CD14-positive monocyte (primary cell): Measurements from ENCODE around the gene LETM1. TPM values are rescaled to one million over a fixed set of nuclear protein-coding genes. Genes with fewer than 3 reads are reported as not detected.

ENCODE experiments used
- DNase-seq, 3 donors: peaks; one replicate each; pipeline ENCODE4 v3.0.0-alpha.2; 2011 to 2022
- H2AFZ ChIP-seq: 2 replicates; pipeline ENCODE4 v1.6.0; 2012; ENCODE audit warnings: mild to moderate bottlenecking, low read depth, low read length, inconsistent platforms; ENCODE audit not compliant: insufficient read depth, poor library complexity, severe bottlenecking
- H3K27ac ChIP-seq, 2 donors: 1 replicate in 1 of 2; 2 replicates in 1 of 2; pipeline ENCODE4 v1.5.1; 2012 to 2013; ENCODE audit warnings: low read length in 2 of 2, control low read depth in 1 of 2, inconsistent platforms in 1 of 2, low read depth in 1 of 2, mild to moderate bottlenecking in 1 of 2
- H3K27me3 ChIP-seq, 2 donors: one replicate each; pipeline versions ENCODE4 v1.6.0 to v1.6.1; 2011 to 2013; ENCODE audit warnings: low read length in 2 of 2; ENCODE audit not compliant: control insufficient read depth in 2 of 2, insufficient read depth in 2 of 2
- H3K36me3 ChIP-seq, 2 donors: replicated peaks in 1 of 2; 1 replicate in 1 of 2; 2 replicates in 1 of 2; pipeline versions ENCODE4 v1.5.1 to v1.6.1; 2012 to 2013; ENCODE audit warnings: low read length in 2 of 2, control low read depth in 1 of 2, inconsistent platforms in 1 of 2, mild to moderate bottlenecking in 1 of 2; ENCODE audit not compliant: insufficient read depth in 2 of 2, control insufficient read depth in 1 of 2
- H3K4me1 ChIP-seq, 2 donors: 1 replicate in 1 of 2; 2 replicates in 1 of 2; pipeline versions ENCODE4 v1.5.1 to v1.6.1; 2012 to 2013; ENCODE audit warnings: low read length in 2 of 2, control low read depth in 1 of 2, inconsistent platforms in 1 of 2, mild to moderate bottlenecking in 1 of 2, moderate library complexity in 1 of 2; ENCODE audit not compliant: insufficient read depth in 2 of 2, control insufficient read depth in 1 of 2
- H3K4me2 ChIP-seq: replicated peaks from 2 replicates; pipeline ENCODE3; 2012; ENCODE audit warnings: low read length, moderate library complexity, mild to moderate bottlenecking; ENCODE audit not compliant: poor library complexity, severe bottlenecking; ENCODE audit errors: extremely low read depth
- H3K4me3 ChIP-seq, 3 experiments: fragments of 200-600 bp in 1 of 3; sonication (generic) in 1 of 3; replicated peaks in 1 of 3; 1 replicate in 2 of 3; 2 replicates in 1 of 3; pipeline ENCODE4 v1.5.1; 2011 to 2013; ENCODE audit warnings: low read length in 3 of 3, mild to moderate bottlenecking in 3 of 3, control low read depth in 2 of 3, low read depth in 2 of 3, inconsistent platforms in 1 of 3, moderate library complexity in 1 of 3
- H3K79me2 ChIP-seq: 2 replicates; pipeline ENCODE4 v1.6.0; 2012; ENCODE audit warnings: mild to moderate bottlenecking, control low read depth, inconsistent platforms, low read length, moderate library complexity; ENCODE audit not compliant: insufficient read depth
- H3K9ac ChIP-seq: 2 replicates; pipeline ENCODE4 v1.6.0; 2017; ENCODE audit warnings: low read length, mild to moderate bottlenecking; ENCODE audit not compliant: insufficient read depth, poor library complexity, severe bottlenecking
- H3K9me3 ChIP-seq, 2 donors: replicated peaks in 1 of 2; 1 replicate in 1 of 2; 2 replicates in 1 of 2; pipeline versions ENCODE4 v1.5.1 to v1.6.1; 2012 to 2013; ENCODE audit warnings: low read length in 2 of 2, control low read depth in 1 of 2; ENCODE audit not compliant: control insufficient read depth in 1 of 2, insufficient read depth in 1 of 2
- H4K20me1 ChIP-seq: 2 replicates; pipeline ENCODE4 v1.6.0; 2012; ENCODE audit warnings: mild to moderate bottlenecking, low read length, control low read depth, moderate library complexity; ENCODE audit not compliant: insufficient read depth
- H3K27ac Mint-ChIP-seq, 7 donors: one replicate each; pipeline ENCODE4 v1.8.0; 2020; ENCODE audit warnings: mild to moderate bottlenecking in 7 of 7, mixed read lengths in 7 of 7, moderate library complexity in 6 of 7, inconsistent platforms in 2 of 7
- H3K27me3 Mint-ChIP-seq, 3 donors: one replicate each; pipeline ENCODE4 v1.8.0; 2021 to 2022; ENCODE audit warnings: low read depth in 3 of 3, mild to moderate bottlenecking in 3 of 3, mixed read lengths in 3 of 3, moderate library complexity in 3 of 3, inconsistent platforms in 1 of 3
- H3K36me3 Mint-ChIP-seq, 2 donors: one replicate each; pipeline ENCODE4 v1.8.0; 2020; ENCODE audit warnings: mixed read lengths in 2 of 2, inconsistent platforms in 1 of 2, mild to moderate bottlenecking in 1 of 2
- H3K4me1 Mint-ChIP-seq: one replicate; pipeline ENCODE4 v1.8.0; 2020; ENCODE audit warnings: mild to moderate bottlenecking, mixed read lengths
- H3K4me3 Mint-ChIP-seq, 2 donors: one replicate each; pipeline ENCODE4 v1.8.0; 2020; ENCODE audit warnings: mild to moderate bottlenecking in 2 of 2, mixed read lengths in 2 of 2, moderate library complexity in 1 of 2
- H3K9me3 Mint-ChIP-seq, 7 donors: one replicate each; pipeline ENCODE4 v1.8.0; 2020 to 2022; ENCODE audit warnings: mixed read lengths in 7 of 7, mild to moderate bottlenecking in 6 of 7, moderate library complexity in 6 of 7, inconsistent platforms in 2 of 7
- WGBS: methylation state at CpG from one replicate; pipeline ENCODE4 v1.1.5; 2013; ENCODE audit warnings: missing lambda C conversion rate; ENCODE audit not compliant: insufficient coverage; 5-methylcytosine and 5-hydroxymethylcytosine counted together
- intact Hi-C, 2 donors: fragments of 100-400 bp; cut with micrococcal nuclease; formaldehyde crosslinking; loops; one replicate each; pipeline versions ENCODE4 v1.15.0 to v1.15.1; 2023
- polyA plus RNA-seq, 3 donors: library from polyadenylated mRNA; depleted of rRNA in 1 of 3; unstranded in 2 of 3; stranded (reverse) in 1 of 3; fragments of 300-500 nt in 2 of 3; fragments of >200 nt in 1 of 3; fragmentation: Illumina TruSeq in 2 of 3; gene quantifications; 1 replicate in 2 of 3; 2 replicates in 1 of 3; pipeline ENCODE4 v1.2.3, GENCODE V29; 2012 to 2021
- TF ChIP-seq, protein P1 (sequence below): fragments of 200-600 bp; IDR thresholded peaks from one replicate; pipeline ENCODE4 v1.8.0; 2022; ENCODE audit warnings: antibody characterized with exemption, mild to moderate bottlenecking

The LETM1 gene
- polyA plus RNA-seq, 3 donors = 6.2 to 18.6 (median 9.0) TPM

DNA sequence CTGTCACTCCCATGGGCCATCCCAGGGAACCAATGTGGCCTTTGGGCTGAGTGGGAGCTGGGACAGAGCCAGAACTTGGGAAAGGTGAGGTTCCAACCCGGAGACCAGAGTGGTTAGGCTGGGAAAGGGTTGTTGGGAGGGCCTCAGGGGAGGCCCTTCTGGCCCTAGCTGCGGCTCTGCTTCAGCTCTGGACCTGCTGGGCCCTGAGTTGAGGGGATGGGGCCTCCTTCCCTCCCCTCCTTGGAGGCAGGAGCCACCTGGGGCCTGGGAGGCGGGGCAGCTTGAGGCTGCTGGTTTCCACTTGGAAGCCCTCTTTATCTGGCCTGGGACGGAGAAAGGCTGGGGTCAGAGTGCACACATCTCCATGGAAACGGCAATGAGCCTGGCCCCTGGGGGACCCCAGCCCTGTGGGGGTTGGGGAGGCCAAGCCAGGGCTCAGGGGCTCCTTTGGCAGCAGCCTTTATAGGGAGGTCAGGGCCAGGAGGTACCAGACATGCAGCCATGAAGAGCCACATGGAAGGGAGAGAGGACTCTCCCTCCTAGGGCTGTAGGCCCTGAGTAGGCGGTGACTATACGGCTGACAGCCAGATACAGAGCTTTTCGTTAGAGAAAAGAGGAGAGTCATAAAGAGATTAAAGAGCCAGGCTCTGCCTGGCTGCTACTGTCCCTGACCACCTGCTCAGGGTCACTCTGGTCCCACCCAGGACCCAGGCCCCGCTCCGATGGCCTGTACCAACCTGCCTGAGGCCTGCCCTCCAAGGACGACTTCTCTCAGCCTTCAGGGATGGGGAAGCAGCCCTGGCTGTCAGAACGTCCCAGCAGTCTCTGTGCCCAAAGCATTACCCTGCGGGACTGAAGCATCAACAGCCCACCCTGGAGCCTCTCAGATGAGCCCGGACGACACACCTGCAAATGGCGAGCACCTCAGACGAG, 8.4 kb upstream of the LETM1 start:
- peaks cover 16% of the 10 kb centered on the region for H3K4me1 Mint-ChIP-seq
- no peaks in the 10 kb centered on the region for H4K20me1 ChIP-seq
- no peaks in the 10 kb centered on the region for H3K79me2 ChIP-seq
- no peak overlapping the region for H3K9ac ChIP-seq
- H3K27me3 ChIP-seq = peaks cover 0 to 5% of the 10 kb centered on the region in 2 donors
- H3K4me3 ChIP-seq = no peak overlapping the region
- 96% methylated on average over 14 of the region's 17 CpGs for WGBS
- H3K4me2 ChIP-seq = no peak overlapping the region
- H3K4me3 Mint-ChIP-seq = no peak overlapping the region
- H3K27ac Mint-ChIP-seq = no peak overlapping the region
- intact Hi-C loops = no loop called here
- no peaks in the 10 kb centered on the region for H3K36me3 Mint-ChIP-seq
- H3K36me3 ChIP-seq = no peaks in the 10 kb centered on the region
- no peak overlapping the region for H2AFZ ChIP-seq
- H3K9me3 Mint-ChIP-seq = peaks cover 0 to 1% (median 0%) of the 10 kb centered on the region in 7 donors
- peaks cover 11 to 30% (median 18%) of the 10 kb centered on the region in 3 donors for H3K27me3 Mint-ChIP-seq
- TF ChIP-seq, protein P1, sequence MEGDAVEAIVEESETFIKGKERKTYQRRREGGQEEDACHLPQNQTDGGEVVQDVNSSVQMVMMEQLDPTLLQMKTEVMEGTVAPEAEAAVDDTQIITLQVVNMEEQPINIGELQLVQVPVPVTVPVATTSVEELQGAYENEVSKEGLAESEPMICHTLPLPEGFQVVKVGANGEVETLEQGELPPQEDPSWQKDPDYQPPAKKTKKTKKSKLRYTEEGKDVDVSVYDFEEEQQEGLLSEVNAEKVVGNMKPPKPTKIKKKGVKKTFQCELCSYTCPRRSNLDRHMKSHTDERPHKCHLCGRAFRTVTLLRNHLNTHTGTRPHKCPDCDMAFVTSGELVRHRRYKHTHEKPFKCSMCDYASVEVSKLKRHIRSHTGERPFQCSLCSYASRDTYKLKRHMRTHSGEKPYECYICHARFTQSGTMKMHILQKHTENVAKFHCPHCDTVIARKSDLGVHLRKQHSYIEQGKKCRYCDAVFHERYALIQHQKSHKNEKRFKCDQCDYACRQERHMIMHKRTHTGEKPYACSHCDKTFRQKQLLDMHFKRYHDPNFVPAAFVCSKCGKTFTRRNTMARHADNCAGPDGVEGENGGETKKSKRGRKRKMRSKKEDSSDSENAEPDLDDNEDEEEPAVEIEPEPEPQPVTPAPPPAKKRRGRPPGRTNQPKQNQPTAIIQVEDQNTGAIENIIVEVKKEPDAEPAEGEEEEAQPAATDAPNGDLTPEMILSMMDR = no peak
- H3K4me1 ChIP-seq = peaks cover 10 to 17% of the 10 kb centered on the region in 2 donors
- H3K9me3 ChIP-seq = no peaks in the 10 kb centered on the region
- no peak overlapping the region for H3K27ac ChIP-seq
- no peak for DNase-seq

DNA sequence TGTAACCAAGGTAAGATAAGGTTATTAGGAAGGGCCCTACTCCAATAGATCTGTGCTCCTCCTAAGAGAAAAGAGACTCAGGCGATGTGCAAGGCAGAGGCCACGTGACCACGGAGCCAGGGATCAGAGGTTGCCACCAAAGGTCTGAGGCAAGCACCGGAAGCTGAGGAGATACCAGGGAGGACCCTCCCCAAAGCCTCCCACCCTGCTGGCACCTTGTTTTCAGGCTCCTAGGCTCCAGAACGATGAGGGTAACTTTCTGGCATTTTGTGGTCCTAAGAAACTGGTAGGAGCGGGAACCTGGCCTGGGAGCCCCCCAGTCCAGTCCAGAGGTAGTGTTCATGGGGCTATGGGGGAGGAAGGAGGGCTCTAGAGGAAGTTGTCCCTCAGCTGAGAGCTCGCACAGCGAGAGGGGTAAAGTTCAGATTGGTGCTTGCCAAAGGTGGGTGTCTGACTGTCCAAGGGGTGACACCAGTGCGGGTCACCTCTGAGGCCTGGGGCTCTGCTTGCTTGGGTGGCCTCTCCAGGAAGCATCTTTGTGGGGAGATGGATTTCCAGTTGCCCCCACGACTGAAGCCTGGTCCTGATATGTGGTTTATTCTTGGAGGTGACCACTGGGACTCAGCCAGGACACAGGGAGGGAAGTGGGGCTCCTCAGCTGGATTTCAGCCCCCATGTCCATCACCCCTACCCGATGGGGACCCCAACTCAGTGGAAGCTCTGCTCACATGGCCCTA, 7.5 kb upstream of the LETM1 start:
- Histone ChIP-seq H3K36me3 (no peaks in the 10 kb centered on the region), H3K27me3 (peaks cover 0 to 5% of the 10 kb centered on the region in 2 donors), H3K9ac (no peak overlapping the region), H2AFZ (no peak overlapping the region), H3K4me1 (peaks cover 10 to 17% of the 10 kb centered on the region in 2 donors), H3K27ac (no peak overlapping the region), H4K20me1 (no peaks in the 10 kb centered on the region), H3K9me3 (no peaks in the 10 kb centered on the region), H3K4me2 (no peak overlapping the region), H3K79me2 (no peaks in the 10 kb centered on the region), H3K4me3 (no peak overlapping the region)
- TF ChIP-seq, protein P1 = no peak
- peaks cover 8 to 28% (median 20%) of the 10 kb centered on the region in 3 donors for H3K27me3 Mint-ChIP-seq
- no peak for DNase-seq
- peaks cover 0 to 1% (median 0%) of the 10 kb centered on the region in 7 donors for H3K9me3 Mint-ChIP-seq
- H3K36me3 Mint-ChIP-seq = no peaks in the 10 kb centered on the region
- intact Hi-C loops = no loop called here
- 87% methylated on average over 6 of the region's 11 CpGs for WGBS
- H3K4me3 Mint-ChIP-seq = no peak overlapping the region
- peaks cover 16% of the 10 kb centered on the region for H3K4me1 Mint-ChIP-seq
- no peak overlapping the region for H3K27ac Mint-ChIP-seq
